Mesothelial cell of epicardium (in vitro differentiated cells): Measurements from ENCODE around the gene PIGBOS1. TPM values are rescaled to one million over a fixed set of nuclear protein-coding genes. Genes with fewer than 3 reads are reported as not detected.
"Not testable (repeated sequence)": the region's sequence is repeated elsewhere in the genome, so short reads cannot be mapped to it uniquely, and the experiment has no call there.

Experiments
- DNase-seq, 2 experiments: peaks; one replicate each; pipeline ENCODE4 v3.0.0; 2021; ENCODE audit warnings: low spot score in 2 of 2; ENCODE audit not compliant: unreplicated experiment in 2 of 2
- H3K27ac Mint-ChIP-seq: 2 replicates; pipeline ENCODE4 v1.8.0; 2021; ENCODE audit warnings: mixed read lengths
- H3K27me3 Mint-ChIP-seq: 2 replicates; pipeline ENCODE4 v1.8.0; 2021; ENCODE audit warnings: low read depth, mixed read lengths
- H3K36me3 Mint-ChIP-seq: 2 replicates; pipeline ENCODE4 v1.8.0; 2021; ENCODE audit warnings: mixed read lengths
- H3K4me1 Mint-ChIP-seq: 2 replicates; pipeline ENCODE4 v1.8.0; 2021; ENCODE audit warnings: mixed read lengths
- H3K4me3 Mint-ChIP-seq: 2 replicates; pipeline ENCODE4 v1.8.0; 2021; ENCODE audit warnings: mild to moderate bottlenecking, moderate library complexity, mixed read lengths
- H3K9me3 Mint-ChIP-seq: 2 replicates; pipeline ENCODE4 v1.8.0; 2021; ENCODE audit warnings: mixed read lengths
- CTCF ChIP-seq: fragments of 200-600 bp; sonication (generic); IDR thresholded peaks from one replicate; pipeline ENCODE4 v1.5.0; 2021; ENCODE audit warnings: antibody characterized with exemption; ENCODE audit not compliant: unreplicated experiment
- total RNA-seq: library from RNA; stranded (reverse); gene quantifications from 3 replicates; pipeline ENCODE4 v1.2.1, GENCODE V29; 2021

PIGBOS1 gene
- total RNA-seq, 1 donor from 2014 or later = 11.8 TPM

DNA sequence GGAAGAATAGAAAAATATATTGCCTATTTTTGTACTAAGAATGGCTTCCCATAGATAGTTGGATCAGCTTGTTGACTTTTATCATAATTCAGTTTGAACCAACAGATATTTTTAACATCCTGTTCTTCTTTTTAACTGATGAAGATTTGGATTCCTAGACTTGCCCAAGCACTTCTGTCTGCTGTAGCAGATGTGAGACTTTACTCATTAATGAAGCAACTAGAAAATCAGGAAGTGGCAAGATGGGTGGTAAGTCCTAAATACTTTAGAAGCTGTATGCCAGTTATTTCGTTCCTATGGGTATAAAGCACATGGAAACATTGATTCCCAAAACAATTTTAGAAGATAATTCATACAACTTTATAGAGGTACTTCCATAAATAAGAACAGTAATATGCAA lies 8.5 kb upstream of the PIGBOS1 start:
- no peak for DNase-seq
- peaks cover 5% of the 10 kb centered on the region for H3K36me3 Mint-ChIP-seq
- no peaks in the 10 kb centered on the region for H3K4me1 Mint-ChIP-seq
- H3K9me3 Mint-ChIP-seq = no peaks in the 10 kb centered on the region
- H3K4me3 Mint-ChIP-seq = no peak overlapping the region
- H3K27me3 Mint-ChIP-seq = no peaks in the 10 kb centered on the region
- no peak for TF ChIP-seq CTCF
- H3K27ac Mint-ChIP-seq = no peak overlapping the region

DNA sequence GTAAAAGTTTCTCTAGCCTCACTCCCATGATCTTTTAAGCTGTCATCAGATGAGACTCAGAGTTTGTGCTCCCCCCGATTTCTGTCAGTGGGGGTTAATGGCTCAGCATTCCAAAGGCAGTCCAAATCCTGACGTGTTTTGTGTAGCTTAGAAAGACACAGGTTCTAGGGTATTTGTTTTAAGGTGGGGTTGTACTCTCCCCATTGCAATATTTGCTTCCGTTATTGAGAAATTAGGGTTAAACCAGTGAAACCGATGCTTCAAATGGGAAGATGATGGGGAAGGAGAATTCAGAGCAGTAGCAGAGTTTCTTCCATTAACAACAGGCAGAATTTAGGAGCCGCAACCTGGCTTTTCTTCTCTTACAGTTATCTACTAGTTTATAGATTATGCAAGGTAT lies 3.5 kb upstream of the PIGBOS1 start:
- H3K4me1 Mint-ChIP-seq = peaks cover 15% of the 10 kb centered on the region
- no peak for TF ChIP-seq CTCF
- H3K9me3 Mint-ChIP-seq = no peaks in the 10 kb centered on the region
- H3K27me3 Mint-ChIP-seq = no peaks in the 10 kb centered on the region
- DNase-seq = no peak
- H3K36me3 Mint-ChIP-seq = no peaks in the 10 kb centered on the region
- no peak overlapping the region for H3K4me3 Mint-ChIP-seq
- no peak overlapping the region for H3K27ac Mint-ChIP-seq

GRCh38 chr15:55320963-55321362 lies 2.0 kb upstream of the PIGBOS1 start:
- TF ChIP-seq CTCF = no peak
- Mint-ChIP-seq H3K27me3 (no peaks in the 10 kb centered on the region), H3K4me1 (peaks cover 21% of the 10 kb centered on the region), H3K36me3 (peaks cover 3% of the 10 kb centered on the region), H3K4me3 (no peak overlapping the region), H3K9me3 (no peaks in the 10 kb centered on the region), H3K27ac (no peak overlapping the region)
- DNase-seq = no peak

DNA sequence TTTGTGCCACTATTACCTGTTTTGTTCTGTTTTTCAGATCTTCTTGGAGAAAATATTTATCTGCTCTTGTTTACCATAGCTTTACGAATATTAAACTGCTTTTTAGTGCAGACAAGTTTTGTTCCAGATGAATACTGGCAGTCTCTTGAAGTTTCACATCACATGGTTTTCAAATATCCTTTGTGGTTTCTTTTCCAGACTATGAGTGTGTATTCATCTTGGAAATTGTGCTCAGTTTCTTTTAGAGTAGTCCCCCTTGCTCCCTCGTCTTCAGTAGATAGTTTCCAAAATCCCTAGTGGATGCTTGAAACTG lies 1.3 kb upstream of the PIGBOS1 start:
- Mint-ChIP-seq H3K27me3 (no peaks in the 10 kb centered on the region), H3K4me3 (peak overlapping the region; percentile 60), H3K9me3 (no peaks in the 10 kb centered on the region), H3K36me3 (peaks cover 3% of the 10 kb centered on the region), H3K4me1 (peaks cover 21% of the 10 kb centered on the region), H3K27ac (peak overlapping the region; percentile 67)
- no peak for DNase-seq
- TF ChIP-seq CTCF = no peak

GRCh38 chr15:55319537-55320237 lies 764 bp upstream of the PIGBOS1 start:
- peak overlapping the region; percentile 96 for H3K4me3 Mint-ChIP-seq
- no peak for TF ChIP-seq CTCF
- peak overlapping the region; percentile 67 for H3K27ac Mint-ChIP-seq
- peaks cover 3% of the 10 kb centered on the region for H3K36me3 Mint-ChIP-seq
- H3K27me3 Mint-ChIP-seq = no peaks in the 10 kb centered on the region
- no peak for DNase-seq
- H3K9me3 Mint-ChIP-seq = no peaks in the 10 kb centered on the region
- H3K4me1 Mint-ChIP-seq = peaks cover 21% of the 10 kb centered on the region

- H3K4me3 Mint-ChIP-seq, H3K27me3 Mint-ChIP-seq, DNase-seq, H3K27ac Mint-ChIP-seq, H3K4me1 Mint-ChIP-seq: not testable (repeated sequence)
- Mint-ChIP-seq H3K36me3 (peaks cover 27% of the 10 kb centered on the region), H3K9me3 (peaks cover 31% of the 10 kb centered on the region)
Measured at GRCh38 chr15:55302801-55303200, 16.1 kb downstream of the PIGBOS1 start.
